Mammary epithelial cell (primary cell): ENCODE results near the gene IQSEC3.

Experiments used
- EZH2 ChIP-seq: IDR thresholded peaks from 2 replicates; pipeline ENCODE4 v1.6.1; 2012; ENCODE audit warnings: low read length, inconsistent platforms, borderline replicate concordance
- TF ChIP-seq, protein P1 (sequence below), 2 donors: IDR thresholded peaks in 1 of 2; conservative IDR thresholded peaks in 1 of 2; 2 replicates each; pipeline ENCODE4 v1.5.1; 2011 to 2012; ENCODE audit warnings: inconsistent platforms in 2 of 2, low read length in 2 of 2, mild to moderate bottlenecking in 2 of 2, control low read depth in 1 of 2, low read depth in 1 of 2; ENCODE audit not compliant: insufficient read depth in 1 of 2; ENCODE audit errors: extremely low read depth in 1 of 2

DNA sequence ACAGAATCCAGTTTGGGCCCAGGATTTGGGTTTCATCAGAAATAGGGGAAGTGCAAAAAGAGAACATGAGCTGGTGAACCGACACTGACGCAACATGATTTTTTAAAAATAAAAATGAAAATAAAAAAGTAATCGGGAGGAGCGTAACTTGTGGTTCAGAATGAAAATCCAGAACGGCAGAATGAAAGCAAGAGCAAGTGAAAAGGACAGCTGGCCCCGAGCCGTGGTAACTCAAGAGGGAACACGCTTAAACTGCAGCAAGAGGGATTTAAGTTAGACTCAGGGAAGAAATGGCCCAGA lies 145.8 kb downstream of the IQSEC3 start:
- no peak for TF ChIP-seq EZH2
- TF ChIP-seq, protein P1, sequence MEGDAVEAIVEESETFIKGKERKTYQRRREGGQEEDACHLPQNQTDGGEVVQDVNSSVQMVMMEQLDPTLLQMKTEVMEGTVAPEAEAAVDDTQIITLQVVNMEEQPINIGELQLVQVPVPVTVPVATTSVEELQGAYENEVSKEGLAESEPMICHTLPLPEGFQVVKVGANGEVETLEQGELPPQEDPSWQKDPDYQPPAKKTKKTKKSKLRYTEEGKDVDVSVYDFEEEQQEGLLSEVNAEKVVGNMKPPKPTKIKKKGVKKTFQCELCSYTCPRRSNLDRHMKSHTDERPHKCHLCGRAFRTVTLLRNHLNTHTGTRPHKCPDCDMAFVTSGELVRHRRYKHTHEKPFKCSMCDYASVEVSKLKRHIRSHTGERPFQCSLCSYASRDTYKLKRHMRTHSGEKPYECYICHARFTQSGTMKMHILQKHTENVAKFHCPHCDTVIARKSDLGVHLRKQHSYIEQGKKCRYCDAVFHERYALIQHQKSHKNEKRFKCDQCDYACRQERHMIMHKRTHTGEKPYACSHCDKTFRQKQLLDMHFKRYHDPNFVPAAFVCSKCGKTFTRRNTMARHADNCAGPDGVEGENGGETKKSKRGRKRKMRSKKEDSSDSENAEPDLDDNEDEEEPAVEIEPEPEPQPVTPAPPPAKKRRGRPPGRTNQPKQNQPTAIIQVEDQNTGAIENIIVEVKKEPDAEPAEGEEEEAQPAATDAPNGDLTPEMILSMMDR (conservative IDR thresholded peaks at IDR 0.05 in 1 of 2, IDR thresholded peaks at IDR 0.05 in 1 of 2; ENCODE audit: extremely low read depth in 1 of 2, insufficient read depth in 1 of 2, low read depth in 1 of 2, low read length in 2 of 2) = no peak
